Lower leg skin (tissue), 4 donors: ENCODE measurements around the gene AMFR. TPM values are rescaled to one million over a fixed set of nuclear protein-coding genes. Genes with fewer than 3 reads are reported as not detected.

Source experiments
- DNase-seq, 2 donors: peaks; one replicate each; pipeline ENCODE4 v3.0.0-alpha.2; 2019; ENCODE audit warnings: low spot score in 2 of 2
- H3K4me3 ChIP-seq: fragments of 200-600 bp; sonication (generic); 2 replicates; pipeline ENCODE4 v1.5.1; 2017; ENCODE audit warnings: mild to moderate bottlenecking, low read depth; ENCODE audit not compliant: poor library complexity, severe bottlenecking
- POLR2A ChIP-seq, 2 donors: fragments of 450-650 bp; IDR thresholded peaks; one replicate each; pipeline ENCODE4 v1.6.1; 2016 to 2017; ENCODE audit warnings: antibody characterized with exemption in 2 of 2, mild to moderate bottlenecking in 1 of 2, moderate library complexity in 1 of 2
- WGBS, 2 donors: methylation state at CpG; one replicate each; pipeline ENCODE4 v1.1.5; 2018; 5-methylcytosine and 5-hydroxymethylcytosine counted together
- intact Hi-C: fragments of 100-400 bp; cut with DNase I; formaldehyde crosslinking; loops from one replicate; pipeline ENCODE4 v1.15.0; 2023; ENCODE audit warnings: low total_unique reads
- total RNA-seq, 4 donors: library from RNA; depleted of rRNA; stranded (reverse); fragments of >200 nt; gene quantifications; one replicate each; pipeline ENCODE4 v1.1.0, GENCODE V29; 2016
- TF ChIP-seq, protein P1 (sequence below), 3 donors: fragments of 450-650 bp; IDR thresholded peaks; one replicate each; pipeline ENCODE4 v1.5.1; 2016; ENCODE audit warnings: antibody characterized with exemption in 3 of 3, mild to moderate bottlenecking in 3 of 3, moderate library complexity in 2 of 3

AMFR gene
- total RNA-seq, 4 donors from 2014 or later, result 77.3 to 149 (median 124) TPM

DNA sequence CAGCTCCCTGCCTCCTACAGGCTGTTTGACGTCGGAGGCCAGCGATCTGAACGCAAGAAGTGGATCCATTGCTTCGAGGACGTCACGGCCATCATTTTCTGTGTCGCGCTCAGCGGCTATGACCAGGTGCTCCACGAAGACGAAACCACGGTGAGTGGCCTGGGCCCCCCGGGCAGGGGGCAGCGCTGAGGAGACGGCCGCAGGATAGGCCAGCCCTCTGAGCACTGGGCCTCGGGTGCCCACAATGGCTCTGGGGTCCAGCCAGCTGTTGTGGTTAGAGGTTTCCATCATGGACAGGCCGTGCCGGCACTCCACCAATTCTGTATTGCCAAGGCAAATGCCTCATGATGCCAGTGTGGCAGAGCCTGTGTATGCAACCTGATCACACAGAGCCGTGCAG, 88.6 kb downstream of the AMFR start:
- DNase-seq, result no peak
- intact Hi-C loops, result no loop called here
- no peak overlapping the region for H3K4me3 ChIP-seq
- TF ChIP-seq, protein P1, sequence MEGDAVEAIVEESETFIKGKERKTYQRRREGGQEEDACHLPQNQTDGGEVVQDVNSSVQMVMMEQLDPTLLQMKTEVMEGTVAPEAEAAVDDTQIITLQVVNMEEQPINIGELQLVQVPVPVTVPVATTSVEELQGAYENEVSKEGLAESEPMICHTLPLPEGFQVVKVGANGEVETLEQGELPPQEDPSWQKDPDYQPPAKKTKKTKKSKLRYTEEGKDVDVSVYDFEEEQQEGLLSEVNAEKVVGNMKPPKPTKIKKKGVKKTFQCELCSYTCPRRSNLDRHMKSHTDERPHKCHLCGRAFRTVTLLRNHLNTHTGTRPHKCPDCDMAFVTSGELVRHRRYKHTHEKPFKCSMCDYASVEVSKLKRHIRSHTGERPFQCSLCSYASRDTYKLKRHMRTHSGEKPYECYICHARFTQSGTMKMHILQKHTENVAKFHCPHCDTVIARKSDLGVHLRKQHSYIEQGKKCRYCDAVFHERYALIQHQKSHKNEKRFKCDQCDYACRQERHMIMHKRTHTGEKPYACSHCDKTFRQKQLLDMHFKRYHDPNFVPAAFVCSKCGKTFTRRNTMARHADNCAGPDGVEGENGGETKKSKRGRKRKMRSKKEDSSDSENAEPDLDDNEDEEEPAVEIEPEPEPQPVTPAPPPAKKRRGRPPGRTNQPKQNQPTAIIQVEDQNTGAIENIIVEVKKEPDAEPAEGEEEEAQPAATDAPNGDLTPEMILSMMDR (IDR thresholded peaks at IDR 0.05), result no peak
- TF ChIP-seq POLR2A (IDR thresholded peaks at IDR 0.05), result no peak
- 79 to 95% methylated on average over 13 to 17 of the region's 21 CpGs for WGBS, 2 donors

DNA sequence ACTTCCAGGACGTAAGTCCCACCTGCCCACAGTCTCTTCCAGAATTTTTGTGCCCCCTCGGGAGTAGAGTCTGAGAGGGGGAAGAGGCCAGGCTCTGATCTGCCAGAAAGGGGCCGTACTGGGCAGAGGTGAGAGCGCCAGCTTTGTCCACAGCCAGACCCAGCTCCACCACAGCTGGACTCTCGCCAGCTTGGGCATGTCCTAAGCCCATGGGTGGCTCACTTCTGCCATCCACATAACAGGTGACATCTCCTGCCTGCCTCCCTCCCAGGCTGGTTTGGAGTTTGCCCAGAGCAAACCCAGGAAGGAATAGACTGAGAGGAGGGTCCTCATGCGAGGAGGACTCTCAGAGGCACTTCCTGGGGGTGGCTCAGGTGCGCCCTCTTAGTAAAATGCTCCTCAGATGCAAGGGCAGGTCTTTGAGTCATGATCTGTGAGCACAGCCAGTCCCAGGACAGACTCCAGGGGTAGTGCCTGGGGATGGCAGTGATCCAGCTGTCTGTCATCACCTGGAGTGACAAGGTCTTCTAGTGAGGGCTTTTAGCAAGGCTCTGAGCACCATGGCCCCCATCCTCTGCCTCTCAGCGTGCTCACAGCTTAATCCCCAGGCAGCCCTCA, 89.2 kb downstream of the AMFR start:
- WGBS, 2 donors, result 81 to 85% methylated on average over 6 to 8 of the region's 8 CpGs
- no peak overlapping the region for H3K4me3 ChIP-seq
- intact Hi-C loops, result no loop called here
- DNase-seq, result no peak
- no peak for TF ChIP-seq POLR2A (IDR thresholded peaks at IDR 0.05)
- TF ChIP-seq, protein P1 (IDR thresholded peaks at IDR 0.05), result no peak

DNA sequence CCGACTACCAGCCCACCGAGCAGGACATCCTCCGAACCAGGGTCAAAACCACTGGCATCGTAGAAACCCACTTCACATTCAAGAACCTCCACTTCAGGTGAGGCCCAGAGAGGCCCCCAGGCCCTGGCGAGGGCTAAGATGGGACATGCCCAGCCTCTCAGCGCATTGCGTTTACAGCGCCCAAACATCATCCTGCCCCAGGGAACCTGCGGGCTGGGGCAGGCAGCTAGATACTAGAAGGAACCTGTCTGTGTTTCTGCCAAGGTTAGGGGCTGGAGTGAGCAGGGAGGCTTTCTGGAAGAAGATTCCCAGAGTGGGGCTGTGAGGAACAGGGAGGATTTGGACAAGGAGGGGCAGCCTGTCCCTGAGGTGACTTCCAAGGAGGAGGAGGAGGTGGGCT, 90.6 kb downstream of the AMFR start:
- H3K4me3 ChIP-seq, result no peak overlapping the region
- TF ChIP-seq, protein P1 (IDR thresholded peaks at IDR 0.05), result no peak
- no peak for TF ChIP-seq POLR2A (IDR thresholded peaks at IDR 0.05)
- peak in 1 of 2 donors; percentile 53 for DNase-seq
- 48 to 74% methylated on average over 9 of the region's 9 CpGs for WGBS, 2 donors
- intact Hi-C loops, result no loop called here

DNA sequence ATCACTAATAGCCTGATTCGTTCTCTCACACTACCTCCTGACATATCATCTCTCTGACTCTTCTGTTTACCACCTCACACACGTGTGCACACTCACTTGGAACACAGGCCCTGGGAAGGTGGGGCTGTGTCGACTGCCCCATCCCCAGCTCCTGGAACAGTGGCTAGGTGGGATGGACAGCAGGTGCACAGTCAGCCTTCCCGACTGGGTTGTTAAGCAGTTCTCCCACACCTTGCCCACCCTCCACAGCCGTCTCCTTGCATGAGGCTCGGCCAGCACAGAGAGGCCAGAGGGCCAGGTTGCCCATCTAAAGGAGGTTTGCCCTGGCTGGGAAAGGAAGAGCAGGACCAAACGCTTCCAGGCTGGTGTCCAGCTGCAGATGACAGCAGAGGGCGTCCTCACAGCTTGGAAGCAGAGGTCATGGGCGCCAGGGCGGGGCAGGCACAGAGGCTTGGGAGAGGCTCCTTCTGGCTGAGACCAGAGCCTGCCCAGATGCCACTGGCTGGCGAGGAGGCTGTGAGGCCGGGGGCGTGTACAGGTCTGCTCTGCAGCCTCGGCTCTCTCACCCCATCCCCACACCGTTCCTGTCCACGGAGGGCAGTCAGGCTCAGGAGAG, 92.8 kb downstream of the AMFR start:
- intact Hi-C loops, result no loop called here
- DNase-seq, result peak in 1 of 2 donors; percentile 54
- WGBS, 2 donors, result 40 to 55% methylated on average over 14 to 16 of the region's 16 CpGs
- no peak overlapping the region for H3K4me3 ChIP-seq
- TF ChIP-seq, protein P1 (IDR thresholded peaks at IDR 0.05), result no peak
- TF ChIP-seq POLR2A (IDR thresholded peaks at IDR 0.05), result no peak

- no peak for DNase-seq
- WGBS, 2 donors, result 71 to 78% methylated on average over 8 of the region's 8 CpGs
- no peak overlapping the region for H3K4me3 ChIP-seq
- TF ChIP-seq, protein P1 (IDR thresholded peaks at IDR 0.05), result no peak
- TF ChIP-seq POLR2A (IDR thresholded peaks at IDR 0.05), result no peak
- intact Hi-C loops, result no loop called here
These were observed 93.4 kb downstream of the AMFR start for GRCh38 chr16:56331915-56332314.
